ENCODE measurements around the gene ADM5.

Gene ADM5

GRCh38 chr19:49653466-49653806, 36.0 kb upstream of the ADM5 start:
- no peak for TF ChIP-seq ZNF274 (IDR thresholded peaks at IDR 0.05; ENCODE audit: low read depth, low read length)
- H3K4me3 ChIP-seq (ENCODE audit: low read length): no peak overlapping the region

DNA sequence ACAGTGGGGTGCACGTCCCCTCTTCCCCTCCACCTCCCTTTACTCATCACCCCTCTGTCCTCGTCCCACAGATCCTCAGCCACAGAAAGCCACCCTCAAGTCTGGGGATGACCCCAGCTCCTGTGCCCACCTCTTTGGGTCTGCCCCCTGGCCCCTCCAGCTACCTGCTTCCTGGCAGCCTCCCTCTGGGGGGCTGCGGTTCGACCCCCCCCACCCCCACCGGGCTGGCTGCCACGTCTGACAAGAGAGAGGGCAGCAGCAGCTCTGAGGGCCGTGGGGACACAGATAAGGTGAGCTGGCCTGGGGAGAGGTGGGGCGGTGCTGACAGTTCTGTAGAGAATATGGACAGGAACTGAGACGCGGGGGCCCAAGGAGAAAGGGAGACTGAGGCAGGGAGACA, 34.8 kb upstream of the ADM5 start:
- no peak overlapping the region for H3K4me3 ChIP-seq (ENCODE audit: low read length)

DNA sequence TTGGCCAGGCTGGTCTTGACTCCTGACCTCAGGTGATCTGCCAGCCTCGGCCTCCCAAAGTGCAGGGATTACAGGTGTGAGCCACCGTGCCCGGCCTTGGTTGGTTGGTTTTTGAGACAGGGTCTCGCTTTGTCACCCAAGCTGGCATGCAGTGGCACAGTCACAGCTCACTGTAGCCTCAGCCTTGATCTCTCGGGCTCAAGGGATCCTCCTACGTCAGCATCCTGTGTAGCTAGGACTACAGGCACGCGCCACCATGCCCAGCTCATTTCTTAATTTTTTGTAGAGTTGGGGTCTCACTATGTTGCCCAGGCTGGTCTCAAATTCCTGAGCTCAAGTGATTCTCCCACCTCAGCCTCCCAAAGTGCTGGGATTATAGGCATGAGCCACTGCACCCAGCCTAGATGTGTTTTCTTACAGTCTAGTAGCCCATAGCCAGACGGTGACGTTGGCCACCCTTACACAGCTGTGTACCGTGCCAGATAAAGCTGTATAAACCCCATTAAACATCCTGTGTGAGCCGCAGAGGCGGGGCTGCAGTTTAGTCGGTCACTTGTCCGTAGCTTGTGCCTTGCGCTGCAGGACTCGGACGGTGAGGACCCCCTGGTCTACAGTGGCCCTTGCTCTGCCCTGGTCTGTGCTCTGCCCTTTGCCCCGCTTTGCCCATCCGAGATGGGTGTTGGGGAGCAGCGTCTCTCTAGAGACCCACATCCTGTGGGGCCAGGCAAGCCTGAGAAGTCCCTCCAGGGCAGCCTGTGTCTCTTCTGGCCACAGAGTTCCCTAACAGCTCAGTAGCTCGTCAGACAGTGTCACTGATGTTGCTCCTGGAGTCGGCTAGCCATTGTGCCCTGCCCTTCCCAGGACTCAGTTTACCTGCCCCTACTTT, 33.6 kb upstream of the ADM5 start:
- no peak for TF ChIP-seq ZNF274 (IDR thresholded peaks at IDR 0.05; ENCODE audit: low read depth, low read length)
- no peak overlapping the region for H3K4me3 ChIP-seq (ENCODE audit: low read length)

More for the DNA sequence above, 34.8 kb upstream of the ADM5 start:
- no peak for TF ChIP-seq ZNF274 (IDR thresholded peaks at IDR 0.05; ENCODE audit: low read depth, low read length)

DNA sequence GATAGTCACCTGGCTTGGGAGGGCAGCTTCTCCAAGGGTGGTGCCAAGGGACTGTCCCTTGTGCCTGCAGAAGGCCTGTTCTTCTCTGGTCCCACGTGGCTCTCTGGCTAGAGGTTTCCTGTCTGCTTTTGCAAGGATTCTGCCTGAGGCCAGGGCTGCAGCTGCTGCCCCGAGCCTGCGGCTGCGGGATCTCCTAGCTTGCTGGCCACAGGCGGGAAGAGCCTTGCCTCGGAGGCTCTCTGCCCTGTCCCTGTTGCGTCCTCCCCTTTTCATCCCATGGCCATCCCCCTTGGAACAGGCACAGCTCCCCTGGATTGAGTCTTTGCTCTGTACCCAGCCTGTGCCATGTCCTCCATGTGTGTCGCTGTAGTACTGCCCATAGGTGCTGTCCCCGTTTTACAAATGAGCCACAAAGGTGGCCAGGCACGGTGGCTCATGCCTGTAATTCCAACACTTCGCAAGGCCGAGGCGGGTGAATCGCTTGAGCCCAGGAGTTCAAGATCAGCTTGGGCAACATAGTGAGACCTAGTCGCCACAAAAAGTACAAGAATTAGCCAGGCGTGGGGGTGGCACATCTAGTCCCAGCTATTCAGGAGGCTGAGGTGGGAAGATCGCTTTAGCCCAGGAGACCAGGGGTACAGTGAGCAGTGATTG, 32.8 kb upstream of the ADM5 start:
- H3K4me3 ChIP-seq (ENCODE audit: low read length): no peak overlapping the region
- TF ChIP-seq ZNF274 (IDR thresholded peaks at IDR 0.05; ENCODE audit: low read depth, low read length): no peak

DNA sequence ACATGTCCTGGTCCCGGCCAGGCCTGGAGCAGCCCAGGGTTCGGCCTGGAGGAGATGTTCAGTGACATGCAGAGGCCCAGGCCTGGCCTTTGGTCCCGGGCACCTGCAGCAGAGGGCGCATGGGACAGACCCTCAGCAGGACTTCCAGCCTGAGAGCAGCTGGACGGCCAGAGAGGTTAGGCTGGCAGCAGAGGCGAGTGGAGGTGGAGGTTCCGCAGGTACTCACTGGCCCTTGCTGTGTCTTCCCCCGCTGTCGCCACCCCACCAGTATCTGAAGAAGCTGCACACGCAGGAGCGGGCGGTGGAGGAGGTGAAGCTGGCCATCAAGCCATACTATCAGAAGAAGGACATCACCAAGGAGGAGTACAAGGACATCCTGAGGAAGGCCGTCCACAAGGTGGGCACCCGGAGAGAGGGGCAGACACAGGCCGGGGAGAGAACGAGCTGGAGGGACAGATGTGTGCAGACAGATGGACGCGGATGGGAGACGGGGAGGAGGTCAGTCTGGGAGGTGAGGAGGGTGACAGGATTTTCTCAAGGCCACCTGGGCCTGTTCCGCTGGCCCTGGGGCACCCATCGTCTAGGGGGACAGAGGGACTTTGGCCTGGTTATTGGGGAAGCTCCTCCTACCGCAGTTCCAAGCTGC, 31.8 kb upstream of the ADM5 start:
- no peak overlapping the region for H3K4me3 ChIP-seq (ENCODE audit: low read length)
- TF ChIP-seq ZNF274 (IDR thresholded peaks at IDR 0.05; ENCODE audit: low read depth, low read length): no peak

- H3K4me3 ChIP-seq (ENCODE audit: low read length): no peak overlapping the region
- TF ChIP-seq ZNF274 (IDR thresholded peaks at IDR 0.05; ENCODE audit: low read depth, low read length): no peak
These were observed 31.3 kb upstream of the ADM5 start for GRCh38 chr19:49658139-49658517.

- H3K4me3 ChIP-seq (ENCODE audit: low read length): no peak overlapping the region
- TF ChIP-seq ZNF274 (IDR thresholded peaks at IDR 0.05; ENCODE audit: low read depth, low read length): no peak
These were observed 30.6 kb upstream of the ADM5 start for GRCh38 chr19:49658566-49659442.

DNA sequence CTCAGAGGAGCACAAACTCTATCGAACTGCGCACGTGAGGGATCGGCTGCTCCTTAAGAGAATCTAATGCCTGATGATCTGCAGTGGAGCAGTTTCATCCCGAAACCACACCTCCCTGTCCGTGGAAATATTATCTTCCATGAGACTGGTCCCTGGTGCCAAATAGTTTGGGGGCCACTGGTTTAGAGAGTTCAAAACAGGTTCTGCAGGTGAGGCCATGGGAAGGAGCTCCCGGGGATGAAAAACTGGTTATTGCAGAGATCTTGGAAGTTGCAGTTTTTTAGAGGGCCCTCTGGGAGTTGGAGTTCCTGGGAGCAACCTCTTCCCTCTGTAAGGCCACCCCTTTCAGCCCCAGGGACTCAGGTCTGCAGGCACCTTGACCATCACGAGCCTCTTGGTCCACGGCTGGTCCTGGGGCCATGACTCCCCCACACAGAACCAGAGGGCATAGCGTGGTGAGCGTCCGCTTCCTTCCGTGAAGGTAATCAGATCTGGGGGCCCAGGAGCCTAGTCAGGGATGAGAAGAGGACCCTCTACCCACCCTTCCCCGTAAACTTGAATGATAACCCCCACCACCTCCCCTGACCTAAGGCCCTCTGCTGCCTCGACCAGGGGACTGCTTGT, 28.9 kb upstream of the ADM5 start:
- no peak overlapping the region for H3K4me3 ChIP-seq (ENCODE audit: low read length)
- TF ChIP-seq ZNF274 (IDR thresholded peaks at IDR 0.05; ENCODE audit: low read depth, low read length): no peak

DNA sequence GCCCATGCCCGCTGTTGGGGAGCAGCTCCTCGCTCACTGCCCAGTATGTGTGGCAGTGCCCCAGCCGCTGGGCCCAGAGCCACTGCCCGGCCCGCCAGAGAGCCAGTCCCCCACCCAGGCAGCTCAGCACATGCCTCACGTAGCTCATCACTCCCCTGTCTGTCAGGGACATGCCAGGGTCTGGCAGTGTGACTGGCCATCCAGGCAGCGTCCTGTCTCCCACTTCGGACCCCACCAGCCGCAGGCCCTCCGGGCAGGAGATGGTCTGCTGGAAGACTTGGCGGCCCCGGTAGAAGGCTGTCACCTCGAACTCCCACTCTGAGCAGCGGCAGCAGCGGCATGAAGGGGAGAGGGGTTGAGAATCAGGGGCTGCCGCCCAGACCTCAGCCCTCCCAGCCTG, 27.4 kb upstream of the ADM5 start:
- H3K4me3 ChIP-seq (ENCODE audit: low read length): no peak overlapping the region
- no peak for TF ChIP-seq ZNF274 (IDR thresholded peaks at IDR 0.05; ENCODE audit: low read depth, low read length)

GRCh38 chr19:49663224-49663623, 26.2 kb upstream of the ADM5 start:
- no peak for TF ChIP-seq ZNF274 (IDR thresholded peaks at IDR 0.05; ENCODE audit: low read depth, low read length)
- no peak overlapping the region; the same call in 1 of the 2 replicates for H3K4me3 ChIP-seq (ENCODE audit: low read length)

GRCh38 chr19:49664171-49665035, 25.0 kb upstream of the ADM5 start:
- TF ChIP-seq ZNF274 (IDR thresholded peaks at IDR 0.05; ENCODE audit: low read depth, low read length): no peak
- H3K4me3 ChIP-seq (ENCODE audit: low read length): peak overlapping the region; percentile 87

- TF ChIP-seq ZNF274 (IDR thresholded peaks at IDR 0.05; ENCODE audit: low read depth, low read length): no peak
- peak overlapping the region; percentile 87 for H3K4me3 ChIP-seq (ENCODE audit: low read length)
These were observed 24.4 kb upstream of the ADM5 start for GRCh38 chr19:49665036-49665350.
